Measurements from ENCODE around the gene PTH2.

DNA sequence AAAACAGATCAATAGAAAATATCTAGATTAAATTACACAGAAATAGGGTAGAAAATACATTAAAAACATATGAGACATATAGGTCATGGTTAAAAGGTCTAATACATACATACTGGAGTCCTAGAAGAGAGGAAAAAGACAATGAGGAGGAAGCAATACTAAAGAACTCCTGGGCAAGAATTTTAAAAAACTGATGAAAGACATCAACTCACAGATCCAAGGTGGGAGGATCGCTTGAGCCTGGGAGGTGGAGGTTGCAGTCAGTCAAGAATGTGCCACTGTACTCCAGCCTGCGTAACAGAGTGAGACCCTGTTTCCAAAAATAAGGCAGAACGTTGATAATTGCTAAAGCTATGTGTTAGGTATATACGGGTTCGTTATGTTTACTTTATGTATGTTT lies 40.6 kb downstream of the PTH2 start:
- TF ChIP-seq, protein P1, sequence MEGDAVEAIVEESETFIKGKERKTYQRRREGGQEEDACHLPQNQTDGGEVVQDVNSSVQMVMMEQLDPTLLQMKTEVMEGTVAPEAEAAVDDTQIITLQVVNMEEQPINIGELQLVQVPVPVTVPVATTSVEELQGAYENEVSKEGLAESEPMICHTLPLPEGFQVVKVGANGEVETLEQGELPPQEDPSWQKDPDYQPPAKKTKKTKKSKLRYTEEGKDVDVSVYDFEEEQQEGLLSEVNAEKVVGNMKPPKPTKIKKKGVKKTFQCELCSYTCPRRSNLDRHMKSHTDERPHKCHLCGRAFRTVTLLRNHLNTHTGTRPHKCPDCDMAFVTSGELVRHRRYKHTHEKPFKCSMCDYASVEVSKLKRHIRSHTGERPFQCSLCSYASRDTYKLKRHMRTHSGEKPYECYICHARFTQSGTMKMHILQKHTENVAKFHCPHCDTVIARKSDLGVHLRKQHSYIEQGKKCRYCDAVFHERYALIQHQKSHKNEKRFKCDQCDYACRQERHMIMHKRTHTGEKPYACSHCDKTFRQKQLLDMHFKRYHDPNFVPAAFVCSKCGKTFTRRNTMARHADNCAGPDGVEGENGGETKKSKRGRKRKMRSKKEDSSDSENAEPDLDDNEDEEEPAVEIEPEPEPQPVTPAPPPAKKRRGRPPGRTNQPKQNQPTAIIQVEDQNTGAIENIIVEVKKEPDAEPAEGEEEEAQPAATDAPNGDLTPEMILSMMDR (conservative IDR thresholded peaks at IDR 0.05 in 1 of 2, IDR thresholded peaks at IDR 0.05 in 1 of 2; ENCODE audit: low read depth in 1 of 2, low read length in 2 of 2), result no peak
- no peak for TF ChIP-seq EZH2 (IDR thresholded peaks at IDR 0.05; ENCODE audit: low read length, missing control alignments)
